ENCODE measurements around the gene ANKRD44. TPM values are rescaled to one million over a fixed set of nuclear protein-coding genes. Genes with fewer than 3 reads are reported as not detected.

The ANKRD44 gene
- polyA plus RNA-seq, 2 of the 4 experiments (the other 2 are of a cell fraction) = 0.97 to 5.9 TPM

- 59% methylated on average over 11 of the region's 11 CpGs for WGBS (ENCODE audit: missing lambda C conversion rate)
- ChIA-PET CTCF (interaction anchor here (0.8 to 1.0 kb wide), 2 partner anchors 12 to 51 kb away, joined by 3 read pairs; no protein-coding TSS in a partner anchor), POLR2A (no interaction called here)
- no peak for TF ChIP-seq KDM1A (IDR thresholded peaks at IDR 0.05; ENCODE audit: low read depth)
- TF ChIP-seq TP53 (CRISPR knock-in tag; IDR thresholded peaks at IDR 0.05) = no peak
- no peak for TF ChIP-seq MAZ (IDR thresholded peaks at IDR 0.05; ENCODE audit: borderline replicate concordance, low read depth, low read length)
- ATAC-seq (peak in 1 of 2 experiments; percentile 13; a peak in 2 of 6 replicates), DNase-seq (ENCODE audit: low read depth in 1 of 2, low spot score in 1 of 2) (no peak), FAIRE-seq (no peak)
- H3K27ac ChIP-seq = no peak overlapping the region
- H3K9me3 ChIP-seq = no peaks in the 10 kb centered on the region
- no peak overlapping the region for H3K4me2 ChIP-seq
- H3K4me3 ChIP-seq = no peak overlapping the region
- no peaks in the 10 kb centered on the region for H3K4me1 ChIP-seq
These were observed 12.4 kb upstream of the ANKRD44 start for GRCh38 chr2:197322724-197323720.

- ChIA-PET CTCF (interaction anchor here (0.9 to 1.0 kb wide), 2 partner anchors 52 to 208 kb away, joined by 3 read pairs; no protein-coding TSS in a partner anchor), POLR2A (no interaction called here)
- DNase-seq (ENCODE audit: low read depth in 1 of 2, low spot score in 1 of 2) = no peak
- TF ChIP-seq MAFK (IDR thresholded peaks at IDR 0.05; ENCODE audit: partially characterized antibody) (peak; percentile 50), CHD2 (IDR thresholded peaks at IDR 0.05; ENCODE audit: low read length, partially characterized antibody) (no peak)
- no peak for FAIRE-seq
- Histone ChIP-seq H3K9me3 (no peaks in the 10 kb centered on the region), H3K4me1 (no peaks in the 10 kb centered on the region), H3K4me2 (no peak overlapping the region), H3K27ac (no peak overlapping the region), H3K4me3 (no peak overlapping the region)
- no peak for ATAC-seq
- 70% methylated on average over 2 of the region's 2 CpGs for WGBS (ENCODE audit: missing lambda C conversion rate)
These were observed 11.6 kb upstream of the ANKRD44 start for GRCh38 chr2:197322143-197322542.

GRCh38 chr2:197315371-197315770, 4.8 kb upstream of the ANKRD44 start:
- DNase-seq (ENCODE audit: low read depth in 1 of 2, low spot score in 1 of 2) = no peak
- TF ChIP-seq EHMT2 (IDR thresholded peaks at IDR 0.05; ENCODE audit: low read depth) (no peak), HES2 (IDR thresholded peaks at IDR 0.05) (no peak), RNF2 (IDR thresholded peaks at IDR 0.05; ENCODE audit: borderline replicate concordance, low read depth) (no peak), PBX3 (IDR thresholded peaks at IDR 0.05) (no peak), BCL3 (IDR thresholded peaks at IDR 0.05) (no peak), KDM5A (IDR thresholded peaks at IDR 0.05) (no peak), ZNF302 (CRISPR knock-in tag; IDR thresholded peaks at IDR 0.05) (no peak), EP300 (IDR thresholded peaks at IDR 0.05) (no peak), CEBPB (IDR thresholded peaks at IDR 0.05) (no peak), ATOH8 (CRISPR knock-in tag; IDR thresholded peaks at IDR 0.05; ENCODE audit: low read depth) (no peak), CHD4 (IDR thresholded peaks at IDR 0.05; ENCODE audit: borderline replicate concordance) (no peak), MAFK (IDR thresholded peaks at IDR 0.05; ENCODE audit: partially characterized antibody) (no peak), BHLHE40 (IDR thresholded peaks at IDR 0.05; ENCODE audit: low read depth, low read length) (no peak), E2F6 (IDR thresholded peaks at IDR 0.05; ENCODE audit: borderline replicate concordance, low read depth) (no peak), ESRRA (IDR thresholded peaks at IDR 0.05; ENCODE audit: borderline replicate concordance, low read length) (no peak), RCOR1 (IDR thresholded peaks at IDR 0.05; ENCODE audit: low read depth, low read length) (no peak), USF2 (IDR thresholded peaks at IDR 0.05) (no peak), MYC (IDR thresholded peaks at IDR 0.05; ENCODE audit: borderline replicate concordance, low read length) (no peak)
- no peaks in the 10 kb centered on the region for H3K9me3 ChIP-seq
- POLR2A ChIA-PET = no interaction called here
- CTCF ChIA-PET = interaction anchor here (2.8 kb wide), 1 partner anchor 124 kb away, joined by 12 read pairs; no protein-coding TSS in a partner anchor
- H3K4me1 ChIP-seq = peaks cover 8% of the 10 kb centered on the region; the same call in 2 of the 3 replicates
- H3K4me2 ChIP-seq = no peak overlapping the region
- H3K27ac ChIP-seq = no peak overlapping the region
- H3K4me3 ChIP-seq = no peak overlapping the region
- ATAC-seq = no peak
- no peak for FAIRE-seq

All from A549 (cell line).